Right atrium auricular region (tissue), 2 donors: ENCODE data around the gene IFIT1B. TPM values are rescaled to one million over a fixed set of nuclear protein-coding genes. Genes with fewer than 3 reads are reported as not detected.

ENCODE experiments used
- DNase-seq: peaks from one replicate; pipeline ENCODE4 v3.0.0-alpha.2; 2019; ENCODE audit warnings: low spot score
- H3K27ac ChIP-seq, 2 donors: fragments of 200-600 bp; sonication (generic); 1 replicate in 1 of 2; 2 replicates in 1 of 2; pipeline ENCODE4 v1.5.1; 2016 to 2019
- H3K27me3 ChIP-seq, 2 donors: fragments of 200-600 bp; sonication (generic); one replicate each; pipeline versions ENCODE4 v1.5.1 to v1.6.0; 2017 to 2019
- H3K36me3 ChIP-seq: fragments of 200-600 bp; sonication (generic); one replicate; pipeline ENCODE4 v1.5.1; 2016
- H3K4me1 ChIP-seq, 2 donors: fragments of 200-600 bp; sonication (generic); one replicate each; pipeline versions ENCODE4 v1.5.1 to v1.6.0; 2017 to 2019
- H3K4me3 ChIP-seq, 2 donors: fragments of 200-600 bp; sonication (generic); 1 replicate in 1 of 2; 2 replicates in 1 of 2; pipeline ENCODE4 v1.5.1; 2017 to 2019; ENCODE audit warnings: mild to moderate bottlenecking in 1 of 2, moderate library complexity in 1 of 2
- H3K9me3 ChIP-seq, 2 donors: fragments of 200-600 bp; sonication (generic); one replicate each; pipeline ENCODE4 v1.5.1; 2019
- CTCF ChIP-seq, 2 donors: fragments of 200-600 bp; sonication (generic); IDR thresholded peaks; one replicate each; pipeline ENCODE4 v1.5.1; 2019; ENCODE audit warnings: antibody characterized with exemption in 2 of 2
- total RNA-seq, 2 donors: library from RNA; depleted of rRNA; stranded (reverse); fragments of >200 nt; gene quantifications; one replicate each; pipeline ENCODE4 v1.1.0, GENCODE V29; 2016

Gene IFIT1B
- total RNA-seq, 2 donors from 2014 or later: 0.24 TPM; not detected in 1

GRCh38 chr10:89335226-89335625 lies 42.6 kb upstream of the IFIT1B start:
- Histone ChIP-seq H3K9me3 (no peaks in the 10 kb centered on the region), H3K27me3 (no peaks in the 10 kb centered on the region), H3K36me3 (peaks cover 10% of the 10 kb centered on the region), H3K4me1 (peaks cover 0 to 67% of the 10 kb centered on the region in 2 donors), H3K4me3 (no peak overlapping the region), H3K27ac (no peak overlapping the region)
- no peak for DNase-seq
- no peak for TF ChIP-seq CTCF (IDR thresholded peaks at IDR 0.05)

GRCh38 chr10:89336241-89336640 lies 41.6 kb upstream of the IFIT1B start:
- no peak for DNase-seq
- no peaks in the 10 kb centered on the region for H3K27me3 ChIP-seq
- peaks cover 10% of the 10 kb centered on the region for H3K36me3 ChIP-seq
- no peaks in the 10 kb centered on the region for H3K9me3 ChIP-seq
- H3K27ac ChIP-seq: no peak overlapping the region
- no peak overlapping the region for H3K4me3 ChIP-seq
- peaks cover 0 to 57% of the 10 kb centered on the region in 2 donors for H3K4me1 ChIP-seq
- TF ChIP-seq CTCF (IDR thresholded peaks at IDR 0.05): no peak

- no peak for DNase-seq
- H3K4me1 ChIP-seq: peaks cover 0 to 55% of the 10 kb centered on the region in 2 donors
- no peaks in the 10 kb centered on the region for H3K27me3 ChIP-seq
- no peak overlapping the region for H3K27ac ChIP-seq
- peaks cover 10% of the 10 kb centered on the region for H3K36me3 ChIP-seq
- no peak for TF ChIP-seq CTCF (IDR thresholded peaks at IDR 0.05)
- H3K9me3 ChIP-seq: no peaks in the 10 kb centered on the region
- no peak overlapping the region for H3K4me3 ChIP-seq
Measured at GRCh38 chr10:89337484-89337883, 40.4 kb upstream of the IFIT1B start.

GRCh38 chr10:89338713-89339112 lies 39.1 kb upstream of the IFIT1B start:
- peaks cover 0 to 52% of the 10 kb centered on the region in 2 donors for H3K4me1 ChIP-seq
- no peak for TF ChIP-seq CTCF (IDR thresholded peaks at IDR 0.05)
- H3K4me3 ChIP-seq: no peak overlapping the region
- H3K27ac ChIP-seq: no peak overlapping the region
- peaks cover 10% of the 10 kb centered on the region for H3K36me3 ChIP-seq
- no peaks in the 10 kb centered on the region for H3K27me3 ChIP-seq
- H3K9me3 ChIP-seq: no peaks in the 10 kb centered on the region
- no peak for DNase-seq

GRCh38 chr10:89339875-89340274 lies 38.0 kb upstream of the IFIT1B start:
- TF ChIP-seq CTCF (IDR thresholded peaks at IDR 0.05): no peak
- no peak overlapping the region for H3K27ac ChIP-seq
- peaks cover 0 to 41% of the 10 kb centered on the region in 2 donors for H3K4me1 ChIP-seq
- no peaks in the 10 kb centered on the region for H3K27me3 ChIP-seq
- H3K4me3 ChIP-seq: no peak overlapping the region
- peaks cover 10% of the 10 kb centered on the region for H3K36me3 ChIP-seq
- no peak for DNase-seq
- no peaks in the 10 kb centered on the region for H3K9me3 ChIP-seq

- no peaks in the 10 kb centered on the region for H3K9me3 ChIP-seq
- no peaks in the 10 kb centered on the region for H3K27me3 ChIP-seq
- peaks cover 10% of the 10 kb centered on the region for H3K36me3 ChIP-seq
- H3K4me1 ChIP-seq: peaks cover 0 to 33% of the 10 kb centered on the region in 2 donors
- DNase-seq: no peak
- TF ChIP-seq CTCF (IDR thresholded peaks at IDR 0.05): no peak
- H3K27ac ChIP-seq: no peak overlapping the region
- H3K4me3 ChIP-seq: no peak overlapping the region
Measured at GRCh38 chr10:89341649-89342048, 36.2 kb upstream of the IFIT1B start.
